OCI-LY1 (cell line): ENCODE measurements around the gene LYL1.

ENCODE experiments used
- H2AFZ ChIP-seq: fragments of 200-600 bp; sonication (generic), shearing (Covaris generic); 2 replicates; pipeline ENCODE4 v1.6.0; 2014; ENCODE audit warnings: antibody characterized with exemption, mild to moderate bottlenecking, low read length
- H3F3A ChIP-seq: fragments of 200-600 bp; sonication (generic), shearing (Covaris generic); 2 replicates; pipeline ENCODE4 v1.6.0; 2014; ENCODE audit warnings: mild to moderate bottlenecking, antibody characterized with exemption, low read length, moderate library complexity; ENCODE audit not compliant: insufficient read depth
- H3K27ac ChIP-seq: fragments of 200-600 bp; sonication (generic); 2 replicates; pipeline ENCODE4 v1.5.1; 2014; ENCODE audit warnings: low read length, mixed run types, mild to moderate bottlenecking, low read depth; ENCODE audit not compliant: poor library complexity, severe bottlenecking
- H3K27me3 ChIP-seq: fragments of 200-600 bp; sonication (generic); 2 replicates; pipeline ENCODE4 v1.6.0; 2014; ENCODE audit warnings: antibody characterized with exemption, mild to moderate bottlenecking, low read length, moderate library complexity; ENCODE audit not compliant: insufficient read depth
- H3K36me3 ChIP-seq: fragments of 200-600 bp; sonication (generic); 2 replicates; pipeline ENCODE4 v1.6.1; 2014; ENCODE audit warnings: mild to moderate bottlenecking, antibody characterized with exemption, low read length, moderate library complexity, mixed read lengths; ENCODE audit not compliant: insufficient read depth
- H3K4me1 ChIP-seq: fragments of 200-600 bp; sonication (generic); 2 replicates; pipeline ENCODE4 v1.5.1; 2014; ENCODE audit warnings: mild to moderate bottlenecking, low read length, moderate library complexity; ENCODE audit not compliant: insufficient read depth, severe bottlenecking
- H3K4me2 ChIP-seq: fragments of 200-600 bp; sonication (generic), shearing (Covaris generic); 2 replicates; pipeline ENCODE4 v1.6.1; 2014; ENCODE audit warnings: low read length
- H3K4me3 ChIP-seq: fragments of 200-600 bp; sonication (generic); 2 replicates; pipeline ENCODE4 v1.5.1; 2014; ENCODE audit warnings: low read length, low read depth, mild to moderate bottlenecking, mixed read lengths; ENCODE audit not compliant: poor library complexity, severe bottlenecking
- H3K79me2 ChIP-seq: fragments of 200-600 bp; shearing (Covaris generic); 2 replicates; pipeline ENCODE4 v1.6.1; 2016; ENCODE audit warnings: mixed run types, low read length, mixed read lengths; ENCODE audit not compliant: insufficient read depth
- H3K9ac ChIP-seq: fragments of 200-600 bp; sonication (generic), shearing (Covaris generic); 2 replicates; pipeline ENCODE4 v1.6.1; 2014; ENCODE audit warnings: mild to moderate bottlenecking, low read length, mixed read lengths
- H3K9me2 ChIP-seq: fragments of 200-600 bp; sonication (generic), shearing (Covaris generic); 2 replicates; pipeline ENCODE4 v1.6.1; 2014; ENCODE audit warnings: low read depth, mild to moderate bottlenecking, low read length, mixed read lengths
- H3K9me3 ChIP-seq: fragments of 200-600 bp; shearing (Covaris generic); 2 replicates; pipeline ENCODE4 v1.6.1; 2014; ENCODE audit warnings: low read length, mixed read lengths
- H4K20me1 ChIP-seq: fragments of 200-600 bp; sonication (generic), shearing (Covaris generic); 2 replicates; pipeline ENCODE4 v1.6.0; 2016; ENCODE audit warnings: mild to moderate bottlenecking, low read length; ENCODE audit not compliant: insufficient read depth
- CTCF ChIP-seq: fragments of 200-600 bp; sonication (generic), shearing (Covaris generic); IDR thresholded peaks from 2 replicates; pipeline ENCODE4 v1.5.1; 2017; ENCODE audit warnings: mild to moderate bottlenecking, antibody characterized with exemption, low read length, moderate library complexity, mixed read lengths
- EZH2 ChIP-seq: fragments of 200-600 bp; sonication (generic), shearing (Covaris generic); IDR thresholded peaks from 2 replicates; pipeline ENCODE4 v1.8.0; 2017; ENCODE audit warnings: borderline replicate concordance, mixed run types, mild to moderate bottlenecking, antibody characterized with exemption, low read length, moderate library complexity, mixed read lengths

Gene LYL1

GRCh38 chr19:13060964-13061927, 41.4 kb downstream of the LYL1 start:
- no peaks in the 10 kb centered on the region for H3F3A ChIP-seq
- no peaks in the 10 kb centered on the region for H3K9me3 ChIP-seq
- H3K27me3 ChIP-seq: no peaks in the 10 kb centered on the region; the same call in 1 of the 2 replicates
- no peaks in the 10 kb centered on the region for H3K4me1 ChIP-seq
- no peak overlapping the region for H3K27ac ChIP-seq
- TF ChIP-seq EZH2: no peak
- TF ChIP-seq CTCF: peak; percentile 85
- no peaks in the 10 kb centered on the region for H3K36me3 ChIP-seq
- H3K4me2 ChIP-seq: peak overlapping the region; percentile 28; the same call in 1 of the 2 replicates
- no peaks in the 10 kb centered on the region for H3K79me2 ChIP-seq
- no peaks in the 10 kb centered on the region for H3K9me2 ChIP-seq
- H3K9ac ChIP-seq: no peak overlapping the region
- H2AFZ ChIP-seq: no peak overlapping the region
- H4K20me1 ChIP-seq: no peaks in the 10 kb centered on the region
- H3K4me3 ChIP-seq: no peak overlapping the region

- Histone ChIP-seq H3K36me3 (no peaks in the 10 kb centered on the region), H3K27me3 (no peaks in the 10 kb centered on the region; the same call in 1 of the 2 replicates), H3K9me2 (no peaks in the 10 kb centered on the region), H2AFZ (no peak overlapping the region), H3K4me2 (no peak overlapping the region), H3K4me3 (no peak overlapping the region), H4K20me1 (no peaks in the 10 kb centered on the region), H3K9ac (no peak overlapping the region), H3K27ac (no peak overlapping the region), H3F3A (no peaks in the 10 kb centered on the region), H3K4me1 (no peaks in the 10 kb centered on the region), H3K79me2 (no peaks in the 10 kb centered on the region), H3K9me3 (no peaks in the 10 kb centered on the region)
- TF ChIP-seq EZH2: no peak
- TF ChIP-seq CTCF: no peak
Observed at GRCh38 chr19:13060233-13060963, 42.3 kb downstream of the LYL1 start.

GRCh38 chr19:13058951-13059660, 43.6 kb downstream of the LYL1 start:
- no peaks in the 10 kb centered on the region for H3K9me2 ChIP-seq
- no peak overlapping the region for H2AFZ ChIP-seq
- H4K20me1 ChIP-seq: no peaks in the 10 kb centered on the region
- H3K4me1 ChIP-seq: no peaks in the 10 kb centered on the region
- no peaks in the 10 kb centered on the region for H3K9me3 ChIP-seq
- no peaks in the 10 kb centered on the region; the same call in 1 of the 2 replicates for H3K27me3 ChIP-seq
- H3K27ac ChIP-seq: no peak overlapping the region
- H3F3A ChIP-seq: no peaks in the 10 kb centered on the region
- no peak for TF ChIP-seq EZH2
- no peak for TF ChIP-seq CTCF
- H3K4me3 ChIP-seq: no peak overlapping the region
- H3K4me2 ChIP-seq: no peak overlapping the region
- no peak overlapping the region for H3K9ac ChIP-seq
- no peaks in the 10 kb centered on the region for H3K36me3 ChIP-seq
- H3K79me2 ChIP-seq: no peaks in the 10 kb centered on the region
